WTC11 (cell line): ENCODE data around the gene HPSE2. TPM values are rescaled to one million over a fixed set of nuclear protein-coding genes. Genes with fewer than 3 reads are reported as not detected.

ENCODE experiments used
- ATAC-seq: fragments of 200-7000 bp; cut with Tn5 transposase; 2 replicates; pipeline ENCODE4 v1.10.0; 2021; ENCODE audit warnings: mild to moderate bottlenecking, moderate library complexity
- CTCF ChIA-PET: fragments of 300-600 bp; sonication (Branson Sonifier 250); formaldehyde crosslinking; loops from one replicate; lab custom pipeline; 2021; ENCODE audit warnings: antibody characterized with exemption; lab: Charles Lee
- POLR2A ChIA-PET: fragments of 350-600 bp; sonication (Branson Sonifier 250); formaldehyde crosslinking; loops from one replicate; lab custom pipeline; 2021; ENCODE audit warnings: antibody characterized with exemption; lab: Charles Lee
- DNase-seq: peaks from one replicate; pipeline ENCODE4 v3.0.0; 2021; ENCODE audit warnings: low spot score
- H3K27ac Mint-ChIP-seq: 2 replicates; pipeline ENCODE4 v1.8.0; 2021; ENCODE audit warnings: mixed read lengths
- H3K27me3 Mint-ChIP-seq: 2 replicates; pipeline ENCODE4 v1.8.0; 2021; ENCODE audit warnings: low read depth, mild to moderate bottlenecking, moderate library complexity, mixed read lengths
- H3K36me3 Mint-ChIP-seq: 2 replicates; pipeline ENCODE4 v1.8.0; 2021; ENCODE audit warnings: mixed read lengths
- H3K4me1 Mint-ChIP-seq: 2 replicates; pipeline ENCODE4 v1.8.0; 2022; ENCODE audit warnings: mixed read lengths
- H3K4me3 Mint-ChIP-seq: 2 replicates; pipeline ENCODE4 v1.8.0; 2021; ENCODE audit warnings: mild to moderate bottlenecking, moderate library complexity, mixed read lengths
- H3K9me3 Mint-ChIP-seq: 2 replicates; pipeline ENCODE4 v1.8.0; 2021; ENCODE audit warnings: mixed read lengths
- JAZF1 ChIP-seq: fragments of 250-450 bp; sonication (Bioruptor Pico); IDR thresholded peaks from 2 replicates; pipeline ENCODE4 v1.9.0; 2021; ENCODE audit warnings: moderate library complexity, mild to moderate bottlenecking, inconsistent platforms
- MXD4 ChIP-seq: fragments of 250-450 bp; sonication (Bioruptor Pico); IDR thresholded peaks from 2 replicates; pipeline ENCODE4 v1.8.0; 2021; ENCODE audit warnings: mild to moderate bottlenecking, moderate library complexity, borderline replicate concordance
- NFYB ChIP-seq: sonication (generic); formaldehyde crosslinking; conservative IDR thresholded peaks from 2 replicates; pipeline ENCODE4 v1.8.0; 2022; ENCODE audit warnings: low read depth, missing genetic modification reagents
- OVOL2 ChIP-seq: fragments of 250-450 bp; sonication (Bioruptor Pico); IDR thresholded peaks from 2 replicates; pipeline ENCODE4 v1.9.0; 2021; ENCODE audit warnings: mild to moderate bottlenecking, borderline replicate concordance
- ZBTB21 ChIP-seq: sonication (generic); formaldehyde crosslinking; IDR thresholded peaks from 2 replicates; pipeline ENCODE4 v1.8.1; 2023; ENCODE audit warnings: mild to moderate bottlenecking, missing genetic modification reagents, borderline replicate concordance
- ZNF121 ChIP-seq: sonication (generic); formaldehyde crosslinking; IDR thresholded peaks from 2 replicates; pipeline ENCODE4 v1.8.0; 2023; ENCODE audit warnings: missing genetic modification reagents
- ZNF317 ChIP-seq: sonication (generic); formaldehyde crosslinking; IDR thresholded peaks from 2 replicates; pipeline ENCODE4 v1.8.1; 2023; ENCODE audit warnings: low read depth, mild to moderate bottlenecking, moderate library complexity, missing genetic modification reagents, borderline replicate concordance
- total RNA-seq: library from RNA; stranded (reverse); gene quantifications from 3 replicates; pipeline ENCODE4 v1.2.3, GENCODE V29; 2021
- TF ChIP-seq, protein P1 (sequence below): sonication (generic); formaldehyde crosslinking; IDR thresholded peaks from 2 replicates; pipeline ENCODE4 v1.8.0; 2023; ENCODE audit warnings: mild to moderate bottlenecking, missing genetic modification reagents
- TF ChIP-seq, protein P2 (sequence below): sonication (generic); formaldehyde crosslinking; IDR thresholded peaks from 2 replicates; pipeline ENCODE4 v1.8.0; 2022; ENCODE audit warnings: mild to moderate bottlenecking, missing genetic modification reagents
- TF ChIP-seq, protein P3 (sequence below): sonication (generic); formaldehyde crosslinking; conservative IDR thresholded peaks from 2 replicates; pipeline ENCODE4 v1.8.1; 2023; ENCODE audit warnings: mild to moderate bottlenecking, low read depth, missing genetic modification reagents, moderate library complexity
- TF ChIP-seq, protein P4 (sequence below): fragments of 200-600 bp; IDR thresholded peaks from 2 replicates; pipeline ENCODE4 v1.8.0; 2022; ENCODE audit warnings: antibody characterized with exemption
- TF ChIP-seq, protein P5 (sequence below): fragments of 250-450 bp; sonication (Bioruptor Pico); IDR thresholded peaks from 2 replicates; pipeline ENCODE4 v1.9.0; 2021; ENCODE audit warnings: mild to moderate bottlenecking
- TF ChIP-seq, protein P6 (sequence below): sonication (generic); formaldehyde crosslinking; IDR thresholded peaks from 2 replicates; pipeline ENCODE4 v1.8.0; 2022; ENCODE audit warnings: mild to moderate bottlenecking, missing genetic modification reagents
- TF ChIP-seq, protein P7 (sequence below): sonication (generic); formaldehyde crosslinking; IDR thresholded peaks from 2 replicates; pipeline ENCODE4 v1.8.0; 2022; ENCODE audit warnings: mild to moderate bottlenecking, missing genetic modification reagents

HPSE2 gene
- total RNA-seq, 1 experiment from 2014 or later = 0.66 TPM

DNA sequence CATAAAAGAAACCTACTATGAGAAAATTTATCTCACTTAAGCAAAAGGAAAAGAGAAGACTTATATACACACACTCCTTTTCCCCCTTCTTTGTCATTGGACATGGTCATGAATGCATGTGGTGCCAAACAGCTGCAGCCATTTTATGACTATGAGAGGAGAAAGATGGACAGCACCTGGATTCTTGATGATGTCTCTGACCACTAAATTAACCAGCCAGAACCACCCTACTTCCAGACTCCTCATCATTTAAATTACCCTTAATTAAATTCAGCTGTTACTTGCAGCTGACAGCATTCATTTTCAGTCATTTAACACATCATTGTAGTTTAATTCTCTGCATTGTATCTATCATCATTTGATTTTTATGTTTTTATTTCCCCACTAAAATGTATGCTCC is 409.9 kb downstream of the HPSE2 start:
- CTCF ChIA-PET = no interaction called here
- no peak overlapping the region for H3K27ac Mint-ChIP-seq

More for the DNA sequence above, 409.9 kb downstream of the HPSE2 start:
- POLR2A ChIA-PET = no interaction called here
- no peak for TF ChIP-seq MXD4
- TF ChIP-seq, protein P1, sequence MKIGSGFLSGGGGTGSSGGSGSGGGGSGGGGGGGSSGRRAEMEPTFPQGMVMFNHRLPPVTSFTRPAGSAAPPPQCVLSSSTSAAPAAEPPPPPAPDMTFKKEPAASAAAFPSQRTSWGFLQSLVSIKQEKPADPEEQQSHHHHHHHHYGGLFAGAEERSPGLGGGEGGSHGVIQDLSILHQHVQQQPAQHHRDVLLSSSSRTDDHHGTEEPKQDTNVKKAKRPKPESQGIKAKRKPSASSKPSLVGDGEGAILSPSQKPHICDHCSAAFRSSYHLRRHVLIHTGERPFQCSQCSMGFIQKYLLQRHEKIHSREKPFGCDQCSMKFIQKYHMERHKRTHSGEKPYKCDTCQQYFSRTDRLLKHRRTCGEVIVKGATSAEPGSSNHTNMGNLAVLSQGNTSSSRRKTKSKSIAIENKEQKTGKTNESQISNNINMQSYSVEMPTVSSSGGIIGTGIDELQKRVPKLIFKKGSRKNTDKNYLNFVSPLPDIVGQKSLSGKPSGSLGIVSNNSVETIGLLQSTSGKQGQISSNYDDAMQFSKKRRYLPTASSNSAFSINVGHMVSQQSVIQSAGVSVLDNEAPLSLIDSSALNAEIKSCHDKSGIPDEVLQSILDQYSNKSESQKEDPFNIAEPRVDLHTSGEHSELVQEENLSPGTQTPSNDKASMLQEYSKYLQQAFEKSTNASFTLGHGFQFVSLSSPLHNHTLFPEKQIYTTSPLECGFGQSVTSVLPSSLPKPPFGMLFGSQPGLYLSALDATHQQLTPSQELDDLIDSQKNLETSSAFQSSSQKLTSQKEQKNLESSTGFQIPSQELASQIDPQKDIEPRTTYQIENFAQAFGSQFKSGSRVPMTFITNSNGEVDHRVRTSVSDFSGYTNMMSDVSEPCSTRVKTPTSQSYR = no peak
- TF ChIP-seq, protein P2, sequence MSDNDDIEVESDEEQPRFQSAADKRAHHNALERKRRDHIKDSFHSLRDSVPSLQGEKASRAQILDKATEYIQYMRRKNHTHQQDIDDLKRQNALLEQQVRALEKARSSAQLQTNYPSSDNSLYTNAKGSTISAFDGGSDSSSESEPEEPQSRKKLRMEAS (CRISPR knock-in tag) = no peak
- TF ChIP-seq, protein P3, sequence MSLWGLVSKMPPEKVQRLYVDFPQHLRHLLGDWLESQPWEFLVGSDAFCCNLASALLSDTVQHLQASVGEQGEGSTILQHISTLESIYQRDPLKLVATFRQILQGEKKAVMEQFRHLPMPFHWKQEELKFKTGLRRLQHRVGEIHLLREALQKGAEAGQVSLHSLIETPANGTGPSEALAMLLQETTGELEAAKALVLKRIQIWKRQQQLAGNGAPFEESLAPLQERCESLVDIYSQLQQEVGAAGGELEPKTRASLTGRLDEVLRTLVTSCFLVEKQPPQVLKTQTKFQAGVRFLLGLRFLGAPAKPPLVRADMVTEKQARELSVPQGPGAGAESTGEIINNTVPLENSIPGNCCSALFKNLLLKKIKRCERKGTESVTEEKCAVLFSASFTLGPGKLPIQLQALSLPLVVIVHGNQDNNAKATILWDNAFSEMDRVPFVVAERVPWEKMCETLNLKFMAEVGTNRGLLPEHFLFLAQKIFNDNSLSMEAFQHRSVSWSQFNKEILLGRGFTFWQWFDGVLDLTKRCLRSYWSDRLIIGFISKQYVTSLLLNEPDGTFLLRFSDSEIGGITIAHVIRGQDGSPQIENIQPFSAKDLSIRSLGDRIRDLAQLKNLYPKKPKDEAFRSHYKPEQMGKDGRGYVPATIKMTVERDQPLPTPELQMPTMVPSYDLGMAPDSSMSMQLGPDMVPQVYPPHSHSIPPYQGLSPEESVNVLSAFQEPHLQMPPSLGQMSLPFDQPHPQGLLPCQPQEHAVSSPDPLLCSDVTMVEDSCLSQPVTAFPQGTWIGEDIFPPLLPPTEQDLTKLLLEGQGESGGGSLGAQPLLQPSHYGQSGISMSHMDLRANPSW (CRISPR knock-in tag) = no peak
- TF ChIP-seq, protein P4, sequence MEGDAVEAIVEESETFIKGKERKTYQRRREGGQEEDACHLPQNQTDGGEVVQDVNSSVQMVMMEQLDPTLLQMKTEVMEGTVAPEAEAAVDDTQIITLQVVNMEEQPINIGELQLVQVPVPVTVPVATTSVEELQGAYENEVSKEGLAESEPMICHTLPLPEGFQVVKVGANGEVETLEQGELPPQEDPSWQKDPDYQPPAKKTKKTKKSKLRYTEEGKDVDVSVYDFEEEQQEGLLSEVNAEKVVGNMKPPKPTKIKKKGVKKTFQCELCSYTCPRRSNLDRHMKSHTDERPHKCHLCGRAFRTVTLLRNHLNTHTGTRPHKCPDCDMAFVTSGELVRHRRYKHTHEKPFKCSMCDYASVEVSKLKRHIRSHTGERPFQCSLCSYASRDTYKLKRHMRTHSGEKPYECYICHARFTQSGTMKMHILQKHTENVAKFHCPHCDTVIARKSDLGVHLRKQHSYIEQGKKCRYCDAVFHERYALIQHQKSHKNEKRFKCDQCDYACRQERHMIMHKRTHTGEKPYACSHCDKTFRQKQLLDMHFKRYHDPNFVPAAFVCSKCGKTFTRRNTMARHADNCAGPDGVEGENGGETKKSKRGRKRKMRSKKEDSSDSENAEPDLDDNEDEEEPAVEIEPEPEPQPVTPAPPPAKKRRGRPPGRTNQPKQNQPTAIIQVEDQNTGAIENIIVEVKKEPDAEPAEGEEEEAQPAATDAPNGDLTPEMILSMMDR = no peak
- TF ChIP-seq, protein P5, sequence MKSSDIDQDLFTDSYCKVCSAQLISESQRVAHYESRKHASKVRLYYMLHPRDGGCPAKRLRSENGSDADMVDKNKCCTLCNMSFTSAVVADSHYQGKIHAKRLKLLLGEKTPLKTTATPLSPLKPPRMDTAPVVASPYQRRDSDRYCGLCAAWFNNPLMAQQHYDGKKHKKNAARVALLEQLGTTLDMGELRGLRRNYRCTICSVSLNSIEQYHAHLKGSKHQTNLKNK = no peak
- TF ChIP-seq, protein P6, sequence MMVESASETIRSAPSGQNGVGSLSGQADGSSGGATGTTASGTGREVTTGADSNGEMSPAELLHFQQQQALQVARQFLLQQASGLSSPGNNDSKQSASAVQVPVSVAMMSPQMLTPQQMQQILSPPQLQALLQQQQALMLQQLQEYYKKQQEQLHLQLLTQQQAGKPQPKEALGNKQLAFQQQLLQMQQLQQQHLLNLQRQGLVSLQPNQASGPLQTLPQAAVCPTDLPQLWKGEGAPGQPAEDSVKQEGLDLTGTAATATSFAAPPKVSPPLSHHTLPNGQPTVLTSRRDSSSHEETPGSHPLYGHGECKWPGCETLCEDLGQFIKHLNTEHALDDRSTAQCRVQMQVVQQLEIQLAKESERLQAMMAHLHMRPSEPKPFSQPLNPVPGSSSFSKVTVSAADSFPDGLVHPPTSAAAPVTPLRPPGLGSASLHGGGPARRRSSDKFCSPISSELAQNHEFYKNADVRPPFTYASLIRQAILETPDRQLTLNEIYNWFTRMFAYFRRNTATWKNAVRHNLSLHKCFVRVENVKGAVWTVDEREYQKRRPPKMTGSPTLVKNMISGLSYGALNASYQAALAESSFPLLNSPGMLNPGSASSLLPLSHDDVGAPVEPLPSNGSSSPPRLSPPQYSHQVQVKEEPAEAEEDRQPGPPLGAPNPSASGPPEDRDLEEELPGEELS (CRISPR knock-in tag) = no peak
- TF ChIP-seq ZBTB21 (CRISPR knock-in tag) = no peak
- TF ChIP-seq NFYB (CRISPR knock-in tag) = no peak
- TF ChIP-seq ZNF121 = no peak
- no peak for TF ChIP-seq JAZF1
- TF ChIP-seq ZNF317 (CRISPR knock-in tag) = no peak
- TF ChIP-seq, protein P7, sequence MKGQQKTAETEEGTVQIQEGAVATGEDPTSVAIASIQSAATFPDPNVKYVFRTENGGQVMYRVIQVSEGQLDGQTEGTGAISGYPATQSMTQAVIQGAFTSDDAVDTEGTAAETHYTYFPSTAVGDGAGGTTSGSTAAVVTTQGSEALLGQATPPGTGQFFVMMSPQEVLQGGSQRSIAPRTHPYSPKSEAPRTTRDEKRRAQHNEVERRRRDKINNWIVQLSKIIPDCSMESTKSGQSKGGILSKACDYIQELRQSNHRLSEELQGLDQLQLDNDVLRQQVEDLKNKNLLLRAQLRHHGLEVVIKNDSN (CRISPR knock-in tag) = no peak
- TF ChIP-seq OVOL2 (CRISPR knock-in tag) = no peak
- Mint-ChIP-seq H3K36me3 (no peaks in the 10 kb centered on the region), H3K9me3 (peaks cover 28% of the 10 kb centered on the region), H3K27me3 (no peaks in the 10 kb centered on the region), H3K4me1 (peaks cover 12% of the 10 kb centered on the region), H3K4me3 (no peak overlapping the region)
- no peak for ATAC-seq
- no peak for DNase-seq
